ENCODE measurements around the gene RB1. TPM values are rescaled to one million over a fixed set of nuclear protein-coding genes. Genes with fewer than 3 reads are reported as not detected.
A peak's percentile ranks its signal among the peaks of the same experiment; 100 is the strongest.
"Not testable (repeated sequence)": the region's sequence is repeated elsewhere in the genome, so short reads cannot be mapped to it uniquely, and the experiment has no call there.

Gene RB1
- total and polyA plus RNA-seq, 2 donors = 30.2 to 52.3 TPM

DNA sequence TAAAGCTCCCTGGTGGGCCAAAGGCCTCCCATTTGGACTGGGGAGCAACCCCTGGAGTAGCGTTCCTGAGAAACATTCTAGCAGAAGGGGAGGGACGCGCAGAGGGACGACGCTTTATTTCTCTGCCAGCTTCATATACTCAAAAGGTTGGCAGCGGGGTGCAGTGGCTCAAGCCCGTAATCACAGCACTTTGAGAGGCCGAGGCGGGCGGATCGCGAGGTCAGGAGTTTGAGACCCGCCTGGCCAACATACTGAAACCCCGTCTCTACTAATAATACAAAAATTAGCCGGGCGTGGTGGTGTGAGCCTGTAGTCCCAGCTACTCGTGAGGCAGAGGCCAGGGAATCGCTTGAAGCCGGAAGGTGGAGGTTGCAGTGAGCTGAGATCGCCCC lies 16.8 kb downstream of the RB1 start:
- Histone ChIP-seq H3K9me3 (ENCODE audit: control insufficient read depth in 2 of 2, insufficient read depth in 1 of 2, low read length in 1 of 2) (peaks cover 7 to 43% of the 10 kb centered on the region in 2 donors), H3K27ac (ENCODE audit: low read depth in 1 of 2, low read length in 1 of 2) (no peak overlapping the region), H3K4me3 (ENCODE audit: low read length in 2 of 2) (peak overlapping the region in 1 of 2 donors; percentile 32), H3K4me1 (ENCODE audit: control insufficient read depth in 2 of 2, insufficient read depth in 2 of 2, low read length in 2 of 2) (peaks cover 6 to 40% of the 10 kb centered on the region in 2 donors), H3K36me3 (ENCODE audit: control insufficient read depth in 2 of 2, insufficient read depth in 2 of 2, low read length in 1 of 2) (peaks cover 26 to 46% of the 10 kb centered on the region in 2 donors), H3K27me3 (ENCODE audit: control insufficient read depth in 2 of 2, insufficient read depth in 1 of 2, low read length in 1 of 2) (peaks cover 0 to 37% of the 10 kb centered on the region in 2 donors)
- WGBS = 54% methylated on average over 20 of the region's 20 CpGs
- no peak for DNase-seq (ENCODE audit: low read depth in 6 of 9, low spot score in 9 of 9)

DNA sequence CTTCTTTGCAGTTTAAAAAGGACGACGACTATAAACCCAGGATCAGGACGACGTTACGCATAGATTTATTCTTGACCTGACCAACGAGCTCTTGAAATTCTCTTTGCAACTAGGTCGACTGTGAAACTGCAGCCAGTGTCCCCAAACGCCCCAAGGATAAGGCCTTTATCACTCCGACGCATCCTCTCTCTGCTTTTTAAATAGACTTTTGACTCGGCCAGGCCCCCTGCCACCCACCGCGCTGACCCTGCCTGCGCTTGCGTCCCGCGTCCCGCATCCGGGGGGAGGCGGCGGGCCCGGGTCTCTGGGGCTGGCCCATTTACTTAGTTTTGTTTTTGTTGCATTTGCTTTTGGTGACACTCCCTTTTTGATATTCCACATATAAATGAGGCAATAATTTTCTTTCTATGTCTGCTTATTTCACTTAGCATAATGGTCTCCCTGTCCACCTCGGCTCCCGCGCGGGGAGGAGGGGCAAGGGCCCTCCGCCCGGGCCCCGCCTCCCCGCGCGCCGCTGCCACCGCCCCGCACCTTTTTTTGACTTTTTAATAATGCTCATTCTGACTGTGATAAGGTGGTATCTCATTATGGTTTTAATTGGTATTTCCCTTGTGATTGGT lies 17.4 kb downstream of the RB1 start:
- Histone ChIP-seq H3K9me3 (ENCODE audit: control insufficient read depth in 2 of 2, insufficient read depth in 1 of 2, low read length in 1 of 2) (peaks cover 7 to 43% of the 10 kb centered on the region in 2 donors), H3K27ac (ENCODE audit: low read depth in 1 of 2, low read length in 1 of 2) (no peak overlapping the region)

GRCh38 chr13:48322294-48322693 lies 18.7 kb downstream of the RB1 start:
- Histone ChIP-seq H3K27ac (ENCODE audit: low read depth in 1 of 2, low read length in 1 of 2) (no peak overlapping the region), H3K36me3 (ENCODE audit: control insufficient read depth in 2 of 2, insufficient read depth in 2 of 2, low read length in 1 of 2) (peaks cover 18 to 31% of the 10 kb centered on the region in 2 donors), H3K27me3 (ENCODE audit: control insufficient read depth in 2 of 2, insufficient read depth in 1 of 2, low read length in 1 of 2) (peaks cover 0 to 37% of the 10 kb centered on the region in 2 donors), H3K4me1 (ENCODE audit: control insufficient read depth in 2 of 2, insufficient read depth in 2 of 2, low read length in 2 of 2) (peaks cover 6 to 35% of the 10 kb centered on the region in 2 donors), H3K4me3 (ENCODE audit: low read length in 2 of 2) (no peak overlapping the region), H3K9me3 (ENCODE audit: control insufficient read depth in 2 of 2, insufficient read depth in 1 of 2, low read length in 1 of 2) (peaks cover 7 to 36% of the 10 kb centered on the region in 2 donors)
- no peak for DNase-seq (ENCODE audit: low read depth in 6 of 9, low spot score in 9 of 9)

More for the DNA sequence above, 17.4 kb downstream of the RB1 start:
- Histone ChIP-seq H3K36me3 (ENCODE audit: control insufficient read depth in 2 of 2, insufficient read depth in 2 of 2, low read length in 1 of 2) (peaks cover 24 to 44% of the 10 kb centered on the region in 2 donors), H3K4me3 (ENCODE audit: low read length in 2 of 2) (peak overlapping the region; percentile 12 to 31), H3K4me1 (ENCODE audit: control insufficient read depth in 2 of 2, insufficient read depth in 2 of 2, low read length in 2 of 2) (peaks cover 6 to 40% of the 10 kb centered on the region in 2 donors), H3K27me3 (ENCODE audit: control insufficient read depth in 2 of 2, insufficient read depth in 1 of 2, low read length in 1 of 2) (peaks cover 0 to 37% of the 10 kb centered on the region in 2 donors)
- DNase-seq (ENCODE audit: low read depth in 6 of 9, low spot score in 9 of 9) = peak in 1 of 9 donors; percentile 15
- WGBS = 61% methylated on average over 35 of the region's 35 CpGs

- H3K4me3 ChIP-seq (ENCODE audit: low read length in 2 of 2) = no peak overlapping the region
- WGBS = 93% methylated on average over 1 of the region's 1 CpG
- no peak overlapping the region for H3K27ac ChIP-seq (ENCODE audit: low read depth in 1 of 2, low read length in 1 of 2)
- peaks cover under 1 to 4% of the 10 kb centered on the region in 2 donors for H3K36me3 ChIP-seq (ENCODE audit: control insufficient read depth in 2 of 2, insufficient read depth in 2 of 2, low read length in 1 of 2)
- H3K27me3 ChIP-seq (ENCODE audit: control insufficient read depth in 2 of 2, insufficient read depth in 1 of 2, low read length in 1 of 2) = no peaks in the 10 kb centered on the region
- no peaks in the 10 kb centered on the region for H3K4me1 ChIP-seq (ENCODE audit: control insufficient read depth in 2 of 2, insufficient read depth in 2 of 2, low read length in 2 of 2)
- peaks cover 0 to 5% of the 10 kb centered on the region in 2 donors for H3K9me3 ChIP-seq (ENCODE audit: control insufficient read depth in 2 of 2, insufficient read depth in 1 of 2, low read length in 1 of 2)
- DNase-seq (ENCODE audit: low read depth in 6 of 9, low spot score in 9 of 9) = no peak
Observed at GRCh38 chr13:48333976-48334375, 30.4 kb downstream of the RB1 start.

- no peaks in the 10 kb centered on the region for H3K27me3 ChIP-seq (ENCODE audit: control insufficient read depth in 2 of 2, insufficient read depth in 1 of 2, low read length in 1 of 2)
- H3K36me3 ChIP-seq (ENCODE audit: control insufficient read depth in 2 of 2, insufficient read depth in 2 of 2, low read length in 1 of 2) = peaks cover 4 to 5% of the 10 kb centered on the region in 2 donors
- no peaks in the 10 kb centered on the region for H3K4me1 ChIP-seq (ENCODE audit: control insufficient read depth in 2 of 2, insufficient read depth in 2 of 2, low read length in 2 of 2)
- DNase-seq (ENCODE audit: low read depth in 6 of 9, low spot score in 9 of 9) = peak in 6 of 9 donors; percentile 35 to 69 (median 40)
- WGBS = 79% methylated on average over 4 of the region's 4 CpGs
- H3K9me3 ChIP-seq (ENCODE audit: control insufficient read depth in 2 of 2, insufficient read depth in 1 of 2, low read length in 1 of 2) = peaks cover 0 to 11% of the 10 kb centered on the region in 2 donors
- H3K4me3 ChIP-seq (ENCODE audit: low read length in 2 of 2) = no peak overlapping the region
- H3K27ac ChIP-seq (ENCODE audit: low read depth in 1 of 2, low read length in 1 of 2) = no peak overlapping the region
Observed at GRCh38 chr13:48334534-48335127, 31.1 kb downstream of the RB1 start.

- not testable (repeated sequence) for H3K4me3 ChIP-seq (ENCODE audit: low read length in 2 of 2); H3K27ac ChIP-seq (ENCODE audit: low read depth in 1 of 2, low read length in 1 of 2); DNase-seq (ENCODE audit: low read depth in 6 of 9, low spot score in 9 of 9); H3K36me3 ChIP-seq (ENCODE audit: control insufficient read depth in 2 of 2, insufficient read depth in 2 of 2, low read length in 1 of 2); H3K27me3 ChIP-seq (ENCODE audit: control insufficient read depth in 2 of 2, insufficient read depth in 1 of 2, low read length in 1 of 2); H3K4me1 ChIP-seq (ENCODE audit: control insufficient read depth in 2 of 2, insufficient read depth in 2 of 2, low read length in 2 of 2)
- H3K9me3 ChIP-seq (ENCODE audit: control insufficient read depth in 2 of 2, insufficient read depth in 1 of 2, low read length in 1 of 2) = peaks cover 0 to 11% of the 10 kb centered on the region in 2 donors
- 96% methylated on average over 11 of the region's 11 CpGs for WGBS
Observed at GRCh38 chr13:48339198-48339597, 35.6 kb downstream of the RB1 start.

- H3K36me3 ChIP-seq (ENCODE audit: control insufficient read depth in 2 of 2, insufficient read depth in 2 of 2, low read length in 1 of 2) = peaks cover 5 to 18% of the 10 kb centered on the region in 2 donors
- H3K4me3 ChIP-seq (ENCODE audit: low read length in 2 of 2) = no peak overlapping the region
- WGBS = 98% methylated on average over 2 of the region's 2 CpGs
Observed at GRCh38 chr13:48344264-48344663, 40.7 kb downstream of the RB1 start.

GRCh38 chr13:48346583-48346982 lies 43.0 kb downstream of the RB1 start:
- H3K27me3 ChIP-seq (ENCODE audit: control insufficient read depth in 2 of 2, insufficient read depth in 1 of 2, low read length in 1 of 2) = no peaks in the 10 kb centered on the region
- H3K27ac ChIP-seq (ENCODE audit: low read depth in 1 of 2, low read length in 1 of 2) = no peak overlapping the region
- H3K36me3 ChIP-seq (ENCODE audit: control insufficient read depth in 2 of 2, insufficient read depth in 2 of 2, low read length in 1 of 2) = peaks cover 6 to 20% of the 10 kb centered on the region in 2 donors
- no peaks in the 10 kb centered on the region for H3K4me1 ChIP-seq (ENCODE audit: control insufficient read depth in 2 of 2, insufficient read depth in 2 of 2, low read length in 2 of 2)
- H3K9me3 ChIP-seq (ENCODE audit: control insufficient read depth in 2 of 2, insufficient read depth in 1 of 2, low read length in 1 of 2) = no peaks in the 10 kb centered on the region
- no peak overlapping the region for H3K4me3 ChIP-seq (ENCODE audit: low read length in 2 of 2)
- WGBS = 99% methylated on average over 1 of the region's 1 CpG
- no peak for DNase-seq (ENCODE audit: low read depth in 6 of 9, low spot score in 9 of 9)

More at GRCh38 chr13:48344264-48344663, 40.7 kb downstream of the RB1 start:
- H3K9me3 ChIP-seq (ENCODE audit: control insufficient read depth in 2 of 2, insufficient read depth in 1 of 2, low read length in 1 of 2) = peaks cover 0 to 3% of the 10 kb centered on the region in 2 donors
- no peak for DNase-seq (ENCODE audit: low read depth in 6 of 9, low spot score in 9 of 9)
- no peaks in the 10 kb centered on the region for H3K4me1 ChIP-seq (ENCODE audit: control insufficient read depth in 2 of 2, insufficient read depth in 2 of 2, low read length in 2 of 2)
- H3K27ac ChIP-seq (ENCODE audit: low read depth in 1 of 2, low read length in 1 of 2) = no peak overlapping the region
- no peaks in the 10 kb centered on the region for H3K27me3 ChIP-seq (ENCODE audit: control insufficient read depth in 2 of 2, insufficient read depth in 1 of 2, low read length in 1 of 2)

GRCh38 chr13:48349525-48349924 lies 46.0 kb downstream of the RB1 start:
- 98% methylated on average over 2 of the region's 2 CpGs for WGBS
- DNase-seq (ENCODE audit: low read depth in 6 of 9, low spot score in 9 of 9) = no peak
- Histone ChIP-seq H3K27me3 (ENCODE audit: control insufficient read depth in 2 of 2, insufficient read depth in 1 of 2, low read length in 1 of 2) (no peaks in the 10 kb centered on the region), H3K9me3 (ENCODE audit: control insufficient read depth in 2 of 2, insufficient read depth in 1 of 2, low read length in 1 of 2) (peaks cover 0 to 2% of the 10 kb centered on the region in 2 donors), H3K4me1 (ENCODE audit: control insufficient read depth in 2 of 2, insufficient read depth in 2 of 2, low read length in 2 of 2) (no peaks in the 10 kb centered on the region), H3K27ac (ENCODE audit: low read depth in 1 of 2, low read length in 1 of 2) (no peak overlapping the region), H3K4me3 (ENCODE audit: low read length in 2 of 2) (no peak overlapping the region), H3K36me3 (ENCODE audit: control insufficient read depth in 2 of 2, insufficient read depth in 2 of 2, low read length in 1 of 2) (peaks cover 3 to 15% of the 10 kb centered on the region in 2 donors)

All from thymus (tissue), 11 donors.